Neutrophil (primary cell): ENCODE measurements around the gene TMEM229B.

ENCODE experiments used
- H3K27ac ChIP-seq: fragments of 200-600 bp; sonication (generic); 2 replicates; pipeline ENCODE4 v1.5.1; 2016; ENCODE audit warnings: mild to moderate bottlenecking, moderate library complexity
- H3K27me3 ChIP-seq: fragments of 200-600 bp; sonication (generic); 2 replicates; pipeline ENCODE4 v1.6.0; 2016; ENCODE audit warnings: mild to moderate bottlenecking
- H3K36me3 ChIP-seq: fragments of 200-600 bp; sonication (generic); 2 replicates; pipeline ENCODE4 v1.5.1; 2017
- H3K4me1 ChIP-seq, 2 experiments: fragments of 200-600 bp in 1 of 2; sonication (generic) in 1 of 2; 1 replicate in 1 of 2; 2 replicates in 1 of 2; pipeline versions ENCODE4 v1.5.1 to v1.6.1; 2013 to 2016; ENCODE audit warnings: low read depth in 1 of 2, low read length in 1 of 2, mild to moderate bottlenecking in 1 of 2, moderate library complexity in 1 of 2; ENCODE audit not compliant: control insufficient read depth in 1 of 2, insufficient read depth in 1 of 2
- H3K4me3 ChIP-seq, 2 experiments: fragments of 200-600 bp in 1 of 2; sonication (generic) in 1 of 2; 1 replicate in 1 of 2; 2 replicates in 1 of 2; pipeline ENCODE4 v1.5.1; 2013 to 2016; ENCODE audit warnings: low read depth in 1 of 2, low read length in 1 of 2, mild to moderate bottlenecking in 1 of 2, moderate library complexity in 1 of 2
- H3K9me3 ChIP-seq: fragments of 200-600 bp; sonication (generic); 2 replicates; pipeline ENCODE4 v1.5.1; 2016
- TF ChIP-seq, protein P1 (sequence below): fragments of 200-600 bp; sonication (generic); IDR thresholded peaks from 2 replicates; pipeline ENCODE4 v1.5.1; 2016; ENCODE audit warnings: antibody characterized with exemption

TMEM229B gene

DNA sequence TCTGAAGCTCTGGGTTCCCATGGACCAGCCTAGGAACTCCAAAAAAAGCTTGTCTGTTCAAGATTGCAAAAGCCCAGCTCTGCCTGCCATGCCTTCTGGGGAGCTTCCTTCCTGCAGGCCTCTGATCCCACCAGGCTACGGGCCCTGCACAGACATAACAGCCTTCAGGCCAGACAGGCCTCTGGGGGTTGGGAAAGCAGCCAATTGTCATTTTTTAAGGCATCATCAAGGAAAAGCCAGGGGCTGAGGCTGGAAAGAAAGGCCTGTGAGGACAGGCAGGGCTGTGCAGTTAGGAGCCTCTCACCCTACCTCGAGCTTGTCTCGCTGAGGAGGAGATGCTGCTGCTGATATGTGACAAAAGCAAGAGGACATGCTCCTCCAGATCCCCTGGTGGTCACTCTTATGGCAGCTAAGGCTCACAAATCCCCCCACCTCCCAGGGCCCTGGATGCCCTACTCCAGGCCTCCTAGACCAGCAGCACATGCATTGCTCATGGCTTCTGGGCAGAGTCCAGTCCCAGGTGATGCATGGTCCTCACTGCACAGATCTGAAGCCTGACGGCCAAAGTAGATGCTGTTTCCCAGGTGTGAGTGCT is 2.9 kb downstream of the TMEM229B start:
- no peak overlapping the region for H3K27ac ChIP-seq

DNA sequence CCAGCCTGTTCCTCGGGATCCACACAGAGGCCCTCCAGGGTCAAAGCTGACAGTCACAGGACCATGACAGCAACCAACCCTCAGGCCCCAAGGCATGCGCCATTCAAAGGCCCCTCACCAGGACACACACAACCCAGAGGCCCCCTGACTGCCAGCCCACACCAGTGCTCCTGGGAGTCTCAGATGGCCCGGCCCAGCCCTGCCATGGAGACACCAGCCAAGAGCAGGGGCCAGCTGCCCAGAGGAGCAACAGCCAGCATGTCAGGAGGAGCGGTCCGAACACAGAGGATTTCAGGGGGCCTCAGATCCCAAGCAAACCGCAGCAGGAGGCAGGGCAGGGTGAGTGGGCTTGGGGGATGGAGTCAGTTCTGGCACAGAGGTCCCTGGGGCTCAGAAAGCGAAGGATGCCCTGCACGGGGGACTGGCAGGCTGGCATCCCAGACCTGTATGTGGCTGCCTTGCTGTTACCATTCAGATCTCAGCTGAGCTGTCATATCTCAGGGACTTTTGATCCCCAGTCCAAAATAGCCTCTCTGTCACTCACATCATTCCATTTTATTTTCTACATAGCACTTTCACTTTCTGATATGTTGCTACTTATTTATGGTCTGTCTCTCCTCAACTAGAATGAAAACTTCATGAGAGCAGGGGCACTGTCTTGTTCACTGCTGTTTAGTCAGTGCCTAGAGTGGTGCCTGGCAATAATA is 4.8 kb downstream of the TMEM229B start:
- Histone ChIP-seq H3K27ac (no peak overlapping the region), H3K36me3 (no peaks in the 10 kb centered on the region), H3K9me3 (no peaks in the 10 kb centered on the region), H3K4me1 (peaks cover 7 to 9% of the 10 kb centered on the region in 2 experiments), H3K27me3 (no peaks in the 10 kb centered on the region), H3K4me3 (no peak overlapping the region)
- TF ChIP-seq, protein P1, sequence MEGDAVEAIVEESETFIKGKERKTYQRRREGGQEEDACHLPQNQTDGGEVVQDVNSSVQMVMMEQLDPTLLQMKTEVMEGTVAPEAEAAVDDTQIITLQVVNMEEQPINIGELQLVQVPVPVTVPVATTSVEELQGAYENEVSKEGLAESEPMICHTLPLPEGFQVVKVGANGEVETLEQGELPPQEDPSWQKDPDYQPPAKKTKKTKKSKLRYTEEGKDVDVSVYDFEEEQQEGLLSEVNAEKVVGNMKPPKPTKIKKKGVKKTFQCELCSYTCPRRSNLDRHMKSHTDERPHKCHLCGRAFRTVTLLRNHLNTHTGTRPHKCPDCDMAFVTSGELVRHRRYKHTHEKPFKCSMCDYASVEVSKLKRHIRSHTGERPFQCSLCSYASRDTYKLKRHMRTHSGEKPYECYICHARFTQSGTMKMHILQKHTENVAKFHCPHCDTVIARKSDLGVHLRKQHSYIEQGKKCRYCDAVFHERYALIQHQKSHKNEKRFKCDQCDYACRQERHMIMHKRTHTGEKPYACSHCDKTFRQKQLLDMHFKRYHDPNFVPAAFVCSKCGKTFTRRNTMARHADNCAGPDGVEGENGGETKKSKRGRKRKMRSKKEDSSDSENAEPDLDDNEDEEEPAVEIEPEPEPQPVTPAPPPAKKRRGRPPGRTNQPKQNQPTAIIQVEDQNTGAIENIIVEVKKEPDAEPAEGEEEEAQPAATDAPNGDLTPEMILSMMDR, result no peak

More for the DNA sequence above, 2.9 kb downstream of the TMEM229B start:
- Histone ChIP-seq H3K27me3 (no peaks in the 10 kb centered on the region), H3K36me3 (no peaks in the 10 kb centered on the region), H3K4me1 (peaks cover 9 to 11% of the 10 kb centered on the region in 2 experiments), H3K4me3 (no peak overlapping the region), H3K9me3 (no peaks in the 10 kb centered on the region)
- TF ChIP-seq, protein P1, result no peak

DNA sequence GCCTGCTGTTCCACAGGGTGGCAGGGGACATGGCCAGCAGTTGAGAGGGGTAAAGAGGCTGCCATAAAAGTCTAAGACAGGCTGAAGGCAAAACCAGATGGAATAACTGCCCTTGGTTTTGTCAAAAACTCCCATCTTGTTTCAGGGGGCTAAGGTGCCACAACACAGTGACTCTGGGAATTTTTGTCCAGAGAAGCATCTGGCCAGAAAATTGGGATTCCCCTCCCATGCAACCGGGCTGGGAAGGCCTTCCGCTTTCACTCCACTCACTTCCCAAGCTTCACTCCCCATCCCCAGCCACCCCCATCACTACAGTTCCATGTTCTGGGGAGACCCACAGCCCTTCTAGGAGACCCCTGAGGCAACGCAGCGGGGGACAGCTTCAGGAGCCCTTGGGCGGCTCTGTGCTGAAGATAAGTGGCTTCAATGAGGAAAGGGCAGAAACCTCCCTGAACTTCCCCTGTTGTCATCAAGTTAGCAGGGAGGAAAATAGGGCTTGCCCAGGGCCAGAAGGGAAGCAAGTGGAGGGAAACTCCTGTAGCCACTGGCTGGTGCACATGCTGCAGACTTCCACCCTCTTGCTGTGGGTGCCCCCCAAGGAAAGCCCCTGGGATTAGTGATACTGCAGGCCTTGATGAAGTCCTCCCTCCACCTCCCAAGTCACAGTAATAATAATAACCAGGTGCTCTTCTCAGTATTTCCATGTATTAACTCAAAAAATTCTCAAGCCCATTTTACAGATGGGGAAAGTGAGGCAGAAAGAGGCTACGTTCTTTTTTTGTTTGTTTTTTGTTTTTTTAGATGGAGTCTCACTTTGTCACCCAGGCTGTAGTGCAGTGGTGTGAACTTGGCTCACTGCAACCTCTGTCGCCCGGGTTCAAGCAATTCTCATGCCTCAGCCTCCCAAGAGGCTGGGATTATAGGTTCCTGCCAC is 6.0 kb downstream of the TMEM229B start:
- H3K36me3 ChIP-seq, result no peaks in the 10 kb centered on the region

DNA sequence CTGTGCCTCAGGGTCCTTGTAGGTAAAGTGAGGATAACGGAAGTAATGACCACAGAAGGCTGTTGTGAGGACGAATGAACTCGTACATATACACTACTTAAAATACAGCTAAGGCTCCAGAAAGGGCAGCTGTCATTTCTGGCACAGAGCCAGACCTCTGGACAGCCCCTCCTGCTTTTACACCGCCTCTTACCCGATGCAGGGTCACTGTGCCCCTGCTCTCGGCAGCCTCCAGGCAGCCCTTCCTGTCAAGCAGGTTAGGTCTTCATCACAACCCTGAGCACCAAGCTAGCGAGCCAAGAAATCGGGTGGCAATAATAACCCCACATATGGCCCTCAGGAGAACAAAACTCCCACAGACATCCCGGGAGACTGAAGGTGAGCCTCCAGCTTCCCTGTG is 8.5 kb downstream of the TMEM229B start:
- no peaks in the 10 kb centered on the region for H3K4me1 ChIP-seq
- TF ChIP-seq, protein P1, result no peak
- no peaks in the 10 kb centered on the region for H3K9me3 ChIP-seq
- H3K27ac ChIP-seq, result no peak overlapping the region
- no peaks in the 10 kb centered on the region for H3K27me3 ChIP-seq
- H3K4me3 ChIP-seq, result no peak overlapping the region
- H3K36me3 ChIP-seq, result no peaks in the 10 kb centered on the region

More for the DNA sequence above, 6.0 kb downstream of the TMEM229B start:
- Histone ChIP-seq H3K4me1 (no peaks in the 10 kb centered on the region), H3K27me3 (no peaks in the 10 kb centered on the region), H3K9me3 (no peaks in the 10 kb centered on the region), H3K4me3 (no peak overlapping the region), H3K27ac (no peak overlapping the region)
- TF ChIP-seq, protein P1, result no peak

DNA sequence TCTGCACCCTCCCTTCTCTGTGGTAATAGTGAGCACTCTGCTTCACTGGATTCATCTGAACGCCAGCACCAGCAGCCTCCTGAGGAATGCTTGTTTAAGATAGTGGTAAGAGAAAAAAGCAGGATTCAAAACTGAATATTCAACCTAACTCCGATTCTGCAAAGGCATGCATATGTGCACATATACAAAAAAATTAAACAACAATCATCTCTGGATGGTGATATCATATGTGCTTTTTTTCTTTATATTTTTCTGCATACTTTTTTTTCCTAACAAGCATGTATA is 9.8 kb downstream of the TMEM229B start:
- Histone ChIP-seq H3K4me3 (no peak overlapping the region), H3K4me1 (no peaks in the 10 kb centered on the region), H3K9me3 (no peaks in the 10 kb centered on the region), H3K36me3 (no peaks in the 10 kb centered on the region), H3K27me3 (no peaks in the 10 kb centered on the region), H3K27ac (no peak overlapping the region)
- TF ChIP-seq, protein P1, result no peak
